ENCODE data around the gene BCAS3. TPM values are rescaled to one million over a fixed set of nuclear protein-coding genes. Genes with fewer than 3 reads are reported as not detected.

Gene BCAS3
- total RNA-seq, 1 donor from 2014 or later = 14.5 TPM

DNA sequence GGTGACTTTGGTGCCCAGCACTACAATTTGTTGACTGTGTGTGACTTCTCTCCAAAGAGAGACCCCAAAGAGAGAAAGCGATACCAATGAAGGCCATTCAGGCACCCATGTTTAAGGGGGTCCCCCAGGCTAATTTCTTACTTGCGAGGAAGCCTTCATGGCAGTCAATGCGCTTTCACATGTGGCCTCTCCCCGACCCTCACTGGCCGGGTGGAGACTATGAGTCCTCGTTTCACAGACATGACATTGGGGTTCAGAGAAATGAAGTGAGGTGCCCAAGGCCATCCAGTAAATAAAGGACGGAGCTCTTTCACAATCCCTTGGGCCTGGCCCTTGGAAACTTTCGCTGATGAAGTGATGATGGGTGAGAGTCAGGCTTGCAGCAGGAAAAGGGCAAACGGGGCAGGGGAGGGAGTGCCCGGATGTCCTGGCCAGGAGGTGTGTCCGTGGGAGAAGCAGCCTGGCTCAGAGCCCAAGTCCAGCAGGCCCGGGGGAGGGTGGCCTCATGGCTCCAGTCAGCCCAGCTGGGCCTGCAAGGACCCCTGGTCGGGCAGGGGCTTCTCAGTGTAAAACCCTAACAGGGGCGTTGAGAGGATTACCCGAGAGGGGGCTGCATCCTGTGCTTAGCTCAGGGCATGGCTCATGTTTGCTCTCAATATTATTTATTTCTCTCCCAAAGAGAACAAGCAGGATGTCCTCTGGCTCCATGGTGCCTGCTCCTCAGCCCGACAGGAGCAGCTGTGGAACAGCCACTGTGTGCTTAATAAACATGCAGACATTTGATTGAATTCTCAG lies 736.7 kb downstream of the BCAS3 start:
- H4K20me1 ChIP-seq (ENCODE audit: insufficient read depth, low read length) = no peaks in the 10 kb centered on the region
- peaks cover 21% of the 10 kb centered on the region for H3K4me1 ChIP-seq (ENCODE audit: insufficient read depth, low read length)
- H3K79me2 ChIP-seq (ENCODE audit: insufficient read depth, low read length) = no peaks in the 10 kb centered on the region
- no peak overlapping the region for H3K4me3 ChIP-seq (ENCODE audit: insufficient read depth, low read depth, low read length)
- no peaks in the 10 kb centered on the region for H3K9me3 ChIP-seq (ENCODE audit: insufficient read depth, low read depth, low read length)
- H2AFZ ChIP-seq (ENCODE audit: low read depth, low read length) = no peak overlapping the region
- peaks cover 4% of the 10 kb centered on the region for H3K27me3 ChIP-seq (ENCODE audit: insufficient read depth, low read length)
- H3K27ac ChIP-seq (ENCODE audit: low read depth, low read length) = no peak overlapping the region
- no peak overlapping the region for H3K9ac ChIP-seq (ENCODE audit: low read length)
- no peak overlapping the region for H3K27ac Mint-ChIP-seq (ENCODE audit: unreplicated experiment)
- FAIRE-seq = no peak
- H3K27me3 Mint-ChIP-seq (ENCODE audit: low read depth, unreplicated experiment) = peaks cover 29% of the 10 kb centered on the region
- no peak overlapping the region for H3K4me2 ChIP-seq (ENCODE audit: low read length)
- no peaks in the 10 kb centered on the region for H3K9me3 Mint-ChIP-seq (ENCODE audit: unreplicated experiment)
- H3K36me3 ChIP-seq (ENCODE audit: insufficient read depth, low read length) = no peaks in the 10 kb centered on the region
- H3K36me3 Mint-ChIP-seq (ENCODE audit: low read depth, unreplicated experiment) = no peaks in the 10 kb centered on the region
- no peak for DNase-seq (ENCODE audit: low read depth)
- no peak for TF ChIP-seq CTCF (IDR thresholded peaks at IDR 0.05; ENCODE audit: insufficient read depth, low read depth, low read length)
- H3K4me1 Mint-ChIP-seq (ENCODE audit: low read depth, unreplicated experiment) = peaks cover 10% of the 10 kb centered on the region
- H3K4me3 Mint-ChIP-seq (ENCODE audit: unreplicated experiment) = no peak overlapping the region

DNA sequence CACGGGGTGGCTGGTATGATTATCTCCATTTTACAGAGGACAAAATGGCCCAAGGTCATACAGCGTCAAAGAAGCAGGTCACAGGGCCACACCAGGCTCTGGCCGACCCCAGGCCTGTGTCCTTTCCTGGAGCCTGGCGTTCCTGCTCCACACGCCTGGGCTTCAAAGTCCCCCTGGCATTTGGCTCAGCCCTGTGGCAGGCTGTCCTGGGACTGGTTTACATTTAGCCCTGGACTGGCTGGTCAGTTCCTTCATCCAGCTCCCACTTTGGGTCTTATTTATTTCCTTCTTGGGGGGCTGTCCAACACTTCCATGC lies 737.2 kb downstream of the BCAS3 start:
- peaks cover 10% of the 10 kb centered on the region for H3K4me1 Mint-ChIP-seq (ENCODE audit: low read depth, unreplicated experiment)
- Histone ChIP-seq H3K4me3 (ENCODE audit: insufficient read depth, low read depth, low read length) (no peak overlapping the region), H3K9ac (ENCODE audit: low read length) (no peak overlapping the region), H3K27me3 (ENCODE audit: insufficient read depth, low read length) (peaks cover 7% of the 10 kb centered on the region), H3K79me2 (ENCODE audit: insufficient read depth, low read length) (no peaks in the 10 kb centered on the region), H3K27ac (ENCODE audit: low read depth, low read length) (no peak overlapping the region), H3K9me3 (ENCODE audit: insufficient read depth, low read depth, low read length) (no peaks in the 10 kb centered on the region), H3K4me1 (ENCODE audit: insufficient read depth, low read length) (peaks cover 21% of the 10 kb centered on the region), H3K4me2 (ENCODE audit: low read length) (no peak overlapping the region), H4K20me1 (ENCODE audit: insufficient read depth, low read length) (no peaks in the 10 kb centered on the region), H3K36me3 (ENCODE audit: insufficient read depth, low read length) (no peaks in the 10 kb centered on the region), H2AFZ (ENCODE audit: low read depth, low read length) (no peak overlapping the region)
- no peaks in the 10 kb centered on the region for H3K36me3 Mint-ChIP-seq (ENCODE audit: low read depth, unreplicated experiment)
- no peak overlapping the region for H3K27ac Mint-ChIP-seq (ENCODE audit: unreplicated experiment)
- DNase-seq (ENCODE audit: low read depth) (no peak), FAIRE-seq (no peak)
- TF ChIP-seq CTCF (IDR thresholded peaks at IDR 0.05; ENCODE audit: insufficient read depth, low read depth, low read length) = no peak
- TF ChIP-seq EZH2 (IDR thresholded peaks at IDR 0.05; ENCODE audit: insufficient read depth, low read length) = no peak
- H3K9me3 Mint-ChIP-seq (ENCODE audit: unreplicated experiment) = no peaks in the 10 kb centered on the region
- H3K4me3 Mint-ChIP-seq (ENCODE audit: unreplicated experiment) = no peak overlapping the region
- H3K27me3 Mint-ChIP-seq (ENCODE audit: low read depth, unreplicated experiment) = peaks cover 28% of the 10 kb centered on the region
